Measurements from ENCODE around the gene F7. TPM values are rescaled to one million over a fixed set of nuclear protein-coding genes. Genes with fewer than 3 reads are reported as not detected.

F7 gene
- total RNA-seq, 2 donors from 2014 or later: not detected

DNA sequence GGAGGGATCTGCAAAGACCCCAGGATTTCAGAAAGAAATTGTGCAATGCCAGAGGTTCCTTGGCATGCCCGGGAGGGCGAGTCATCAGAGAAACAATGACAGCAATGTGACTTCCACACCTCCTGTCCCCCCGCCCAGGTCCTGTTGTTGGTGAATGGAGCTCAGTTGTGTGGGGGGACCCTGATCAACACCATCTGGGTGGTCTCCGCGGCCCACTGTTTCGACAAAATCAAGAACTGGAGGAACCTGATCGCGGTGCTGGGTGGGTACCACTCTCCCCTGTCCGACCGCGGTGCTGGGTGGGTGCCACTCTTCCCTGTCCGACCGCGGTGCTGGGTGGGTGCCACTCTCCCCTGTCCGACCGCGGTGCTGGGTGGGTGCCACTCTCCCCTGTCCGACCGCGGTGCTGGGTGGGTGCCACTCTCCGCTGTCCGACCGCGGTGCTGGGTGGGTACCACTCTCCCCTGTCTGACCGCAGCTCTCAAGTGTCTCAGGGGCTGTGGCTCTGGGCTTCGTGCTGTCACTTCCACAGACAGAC, 11.8 kb downstream of the F7 start:
- H3K27ac ChIP-seq: no peak overlapping the region
- H3K27me3 ChIP-seq: no peaks in the 10 kb centered on the region
- intact Hi-C loops (cut with DNase I): no loop called here
- H3K9me3 ChIP-seq: no peaks in the 10 kb centered on the region
- H3K36me3 ChIP-seq (replicated peaks in 1 of 2; ENCODE audit: insufficient read depth in 1 of 2, low read depth in 2 of 2): no peaks in the 10 kb centered on the region
- WGBS, 2 donors: 75 to 82% methylated on average over 4 to 24 of the region's 26 CpGs
- ATAC-seq (no peak), DNase-seq (no peak)
- no peak overlapping the region for H3K4me3 ChIP-seq
- H3K4me1 ChIP-seq: peaks cover under 1% of the 10 kb centered on the region
- no peak for TF ChIP-seq POLR2A (IDR thresholded peaks at IDR 0.05)
- TF ChIP-seq, protein P1, sequence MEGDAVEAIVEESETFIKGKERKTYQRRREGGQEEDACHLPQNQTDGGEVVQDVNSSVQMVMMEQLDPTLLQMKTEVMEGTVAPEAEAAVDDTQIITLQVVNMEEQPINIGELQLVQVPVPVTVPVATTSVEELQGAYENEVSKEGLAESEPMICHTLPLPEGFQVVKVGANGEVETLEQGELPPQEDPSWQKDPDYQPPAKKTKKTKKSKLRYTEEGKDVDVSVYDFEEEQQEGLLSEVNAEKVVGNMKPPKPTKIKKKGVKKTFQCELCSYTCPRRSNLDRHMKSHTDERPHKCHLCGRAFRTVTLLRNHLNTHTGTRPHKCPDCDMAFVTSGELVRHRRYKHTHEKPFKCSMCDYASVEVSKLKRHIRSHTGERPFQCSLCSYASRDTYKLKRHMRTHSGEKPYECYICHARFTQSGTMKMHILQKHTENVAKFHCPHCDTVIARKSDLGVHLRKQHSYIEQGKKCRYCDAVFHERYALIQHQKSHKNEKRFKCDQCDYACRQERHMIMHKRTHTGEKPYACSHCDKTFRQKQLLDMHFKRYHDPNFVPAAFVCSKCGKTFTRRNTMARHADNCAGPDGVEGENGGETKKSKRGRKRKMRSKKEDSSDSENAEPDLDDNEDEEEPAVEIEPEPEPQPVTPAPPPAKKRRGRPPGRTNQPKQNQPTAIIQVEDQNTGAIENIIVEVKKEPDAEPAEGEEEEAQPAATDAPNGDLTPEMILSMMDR (IDR thresholded peaks at IDR 0.05): no peak

DNA sequence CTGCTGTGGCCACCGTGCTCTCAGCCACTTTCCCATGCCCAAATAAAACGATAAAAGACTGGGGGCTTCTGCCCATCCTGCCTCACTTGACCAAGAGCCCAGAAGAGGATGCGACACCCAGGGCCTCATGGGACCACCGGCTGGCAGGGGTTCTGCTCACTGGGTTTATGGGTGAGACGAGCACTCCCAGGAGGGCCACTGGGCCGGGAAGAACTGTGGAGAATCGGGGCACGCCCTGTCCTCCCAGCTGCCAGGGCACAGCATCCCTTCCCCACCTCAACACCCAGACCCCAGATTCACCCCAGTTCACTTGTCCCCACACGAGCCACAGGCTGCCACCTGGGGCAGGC, 12.3 kb downstream of the F7 start:
- Histone ChIP-seq H3K9me3 (no peaks in the 10 kb centered on the region), H3K27ac (no peak overlapping the region), H3K27me3 (no peaks in the 10 kb centered on the region), H3K4me1 (peaks cover 5% of the 10 kb centered on the region), H3K36me3 (replicated peaks in 1 of 2; ENCODE audit: insufficient read depth in 1 of 2, low read depth in 2 of 2) (no peaks in the 10 kb centered on the region), H3K4me3 (no peak overlapping the region)
- no peak for ATAC-seq
- TF ChIP-seq POLR2A (IDR thresholded peaks at IDR 0.05): no peak
- TF ChIP-seq, protein P1 (IDR thresholded peaks at IDR 0.05): no peak
- WGBS, 2 donors: 69 to 71% methylated on average over 2 to 9 of the region's 9 CpGs
- DNase-seq: peak in 1 of 4 donors; percentile 0
- intact Hi-C loops (cut with DNase I): no loop called here

- H3K4me1 ChIP-seq: peaks cover 6% of the 10 kb centered on the region
- DNase-seq: no peak
- ATAC-seq: no peak
- no peak overlapping the region for H3K27ac ChIP-seq
- intact Hi-C loops (cut with DNase I): no loop called here
- H3K9me3 ChIP-seq: no peaks in the 10 kb centered on the region
- 74 to 84% methylated on average over 20 to 41 of the region's 42 CpGs for whole genome bisulfite sequencing, 2 donors
- TF ChIP-seq, protein P1 (IDR thresholded peaks at IDR 0.05): no peak
- no peak for TF ChIP-seq POLR2A (IDR thresholded peaks at IDR 0.05)
- H3K4me3 ChIP-seq: no peak overlapping the region
- no peaks in the 10 kb centered on the region for H3K36me3 ChIP-seq (replicated peaks in 1 of 2; ENCODE audit: insufficient read depth in 1 of 2, low read depth in 2 of 2)
- H3K27me3 ChIP-seq: no peaks in the 10 kb centered on the region
These were observed 12.8 kb downstream of the F7 start for GRCh38 chr13:113118261-113119021.

- no peak for ATAC-seq
- DNase-seq: no peak
- no peak overlapping the region for H3K27ac ChIP-seq
- peaks cover 6% of the 10 kb centered on the region for H3K4me1 ChIP-seq
- H3K27me3 ChIP-seq: no peaks in the 10 kb centered on the region
- intact Hi-C loops (cut with DNase I): no loop called here
- H3K36me3 ChIP-seq (replicated peaks in 1 of 2; ENCODE audit: insufficient read depth in 1 of 2, low read depth in 2 of 2): no peaks in the 10 kb centered on the region
- H3K4me3 ChIP-seq: no peak overlapping the region
- no peaks in the 10 kb centered on the region for H3K9me3 ChIP-seq
- TF ChIP-seq, protein P1 (IDR thresholded peaks at IDR 0.05): no peak
- TF ChIP-seq POLR2A (IDR thresholded peaks at IDR 0.05): no peak
- 68 to 77% methylated on average over 13 to 16 of the region's 16 CpGs for WGBS, 2 donors
These were observed 13.7 kb downstream of the F7 start for GRCh38 chr13:113119166-113119821.

Measured in body of pancreas (tissue), 4 donors.